ENCODE results near the gene HAO2.

HAO2 gene

GRCh38 chr1:119380304-119380703 is 11.7 kb downstream of the HAO2 start:
- no peak for DNase-seq (ENCODE audit: low read depth)

GRCh38 chr1:119380983-119381662 is 12.5 kb downstream of the HAO2 start:
- DNase-seq (ENCODE audit: low read depth) = no peak

GRCh38 chr1:119384591-119384990 is 16.0 kb downstream of the HAO2 start:
- no peak for DNase-seq (ENCODE audit: low read depth)

- DNase-seq (ENCODE audit: low read depth) = no peak
Observed at GRCh38 chr1:119385650-119386049, 17.1 kb downstream of the HAO2 start.

GRCh38 chr1:119387858-119388257 is 19.3 kb downstream of the HAO2 start:
- no peak for DNase-seq (ENCODE audit: low read depth)

GRCh38 chr1:119388450-119388849 is 19.9 kb downstream of the HAO2 start:
- DNase-seq (ENCODE audit: low read depth) = no peak

- DNase-seq (ENCODE audit: low read depth) = no peak
Observed at GRCh38 chr1:119390526-119390925, 21.9 kb downstream of the HAO2 start.

- DNase-seq (ENCODE audit: low read depth) = no peak
Observed at GRCh38 chr1:119391749-119392148, 23.2 kb downstream of the HAO2 start.

- DNase-seq (ENCODE audit: low read depth) = no peak
Observed at GRCh38 chr1:119394085-119394484, 25.5 kb downstream of the HAO2 start.

GRCh38 chr1:119396982-119397381 is 28.4 kb downstream of the HAO2 start:
- no peak for DNase-seq (ENCODE audit: low read depth)

GRCh38 chr1:119397986-119398385 is 29.4 kb downstream of the HAO2 start:
- DNase-seq (ENCODE audit: low read depth) = no peak

- no peak for DNase-seq (ENCODE audit: low read depth)
Observed at GRCh38 chr1:119404736-119405135, 36.2 kb downstream of the HAO2 start.

- peak; percentile 47 for DNase-seq (ENCODE audit: low read depth)
Observed at GRCh38 chr1:119409731-119410130, 41.1 kb downstream of the HAO2 start.

GRCh38 chr1:119410961-119411360 is 42.4 kb downstream of the HAO2 start:
- DNase-seq (ENCODE audit: low read depth) = no peak

- no peak for DNase-seq (ENCODE audit: low read depth)
Observed at GRCh38 chr1:119414950-119415349, 46.4 kb downstream of the HAO2 start, which contains the start of gene HSD3B2. HSD3B2 (plus strand) TSS chr1:119415150; CDS start chr1:119415420, 270 bp downstream.

GRCh38 chr1:119416006-119416640 is 47.5 kb downstream of the HAO2 start:
- no peak for DNase-seq (ENCODE audit: low read depth)

- DNase-seq (ENCODE audit: low read depth) = no peak
Observed at GRCh38 chr1:119419109-119419508, 50.5 kb downstream of the HAO2 start.

GRCh38 chr1:119420638-119421037 is 52.1 kb downstream of the HAO2 start:
- DNase-seq (ENCODE audit: low read depth) = no peak

- DNase-seq (ENCODE audit: low read depth) = no peak
Observed at GRCh38 chr1:119422631-119423030, 54.0 kb downstream of the HAO2 start.

GRCh38 chr1:119428991-119429390 is 60.4 kb downstream of the HAO2 start:
- no peak for DNase-seq (ENCODE audit: low read depth)

- no peak for DNase-seq (ENCODE audit: low read depth)
Observed at GRCh38 chr1:119429687-119430086, 61.1 kb downstream of the HAO2 start.

- DNase-seq (ENCODE audit: low read depth) = no peak
Observed at GRCh38 chr1:119430486-119430885, 61.9 kb downstream of the HAO2 start.

GRCh38 chr1:119431836-119432235 is 63.3 kb downstream of the HAO2 start:
- DNase-seq (ENCODE audit: low read depth) = no peak

GRCh38 chr1:119435052-119435451 is 66.5 kb downstream of the HAO2 start:
- peak; percentile 37 for DNase-seq (ENCODE audit: low read depth)

Data from stromal cell of bone marrow (primary cell).